Pancreas (tissue), 10 donors: ENCODE measurements around the gene ANKH. TPM values are rescaled to one million over a fixed set of nuclear protein-coding genes. Genes with fewer than 3 reads are reported as not detected.

Experiments
- ATAC-seq, 4 donors: fragments of 200-7000 bp; cut with Tn5 transposase; one replicate each; pipeline versions ENCODE4 v1.8.0 to v1.9.1; 2020; ENCODE audit warnings: mild to moderate bottlenecking in 4 of 4, moderate library complexity in 4 of 4
- DNase-seq, 6 donors: peaks; one replicate each; pipeline ENCODE4 v3.0.0-alpha.2; 2020
- FAIRE-seq: peaks from 2 replicates; lab custom pipeline; 2012; peaks lifted over from hg19 to GRCh38; lab: Jason Lieb, UNC
- H3K27ac ChIP-seq, 4 donors: fragments of 200-600 bp; sonication (generic); 1 replicate in 3 of 4; 2 replicates in 1 of 4; pipeline versions ENCODE4 v1.5.0 to v1.8.0; 2020
- H3K27me3 ChIP-seq, 4 donors: fragments of 200-600 bp; one replicate each; pipeline ENCODE4 v1.8.0; 2021
- H3K36me3 ChIP-seq, 3 donors: fragments of 200-600 bp; sonication (generic) in 1 of 3; one replicate each; pipeline versions ENCODE4 v1.5.0 to v1.8.0; 2020 to 2021
- H3K4me1 ChIP-seq, 3 donors: fragments of 200-600 bp; one replicate each; pipeline ENCODE4 v1.8.0; 2021
- H3K4me3 ChIP-seq, 4 donors: fragments of 200-600 bp; sonication (generic) in 2 of 4; one replicate each; pipeline versions ENCODE4 v1.5.0 to v1.8.0; 2020 to 2021
- H3K9me3 ChIP-seq, 4 donors: fragments of 200-600 bp; one replicate each; pipeline ENCODE4 v1.8.0; 2021
- WGBS, 2 donors: extraction: QIAGEN DNeasy Blood & Tissue Kit; methylation state at CpG; one replicate each; pipeline ENCODE4 v1.1.7; 2013; 5-methylcytosine and 5-hydroxymethylcytosine counted together
- intact Hi-C, 3 donors: fragments of 100-400 bp; cut with DNase I; formaldehyde crosslinking; loops; one replicate each; pipeline versions ENCODE4 v1.11.1 to v1.14.2; 2022
- polyA plus RNA-seq, 2 donors: library from polyadenylated mRNA; stranded (reverse); fragments of 200-250 nt; gene quantifications; one replicate each; pipeline ENCODE4 v1.2.3, GENCODE V29; 2013
- total RNA-seq, 6 donors: library from RNA; stranded (reverse); fragmentation: NEBNext Ultra II Directional in 4 of 6; extraction: Animal tissue kit (Norgen Biotek cat#: 25700) in 4 of 6; gene quantifications; one replicate each; pipeline versions ENCODE4 v1.2.1 to v1.2.4, GENCODE V29; 2021 to 2023
- TF ChIP-seq, protein P1 (sequence below), 4 donors: fragments of 200-600 bp; sonication (generic) in 3 of 4; IDR thresholded peaks; one replicate each; pipeline versions ENCODE4 v1.5.0 to v1.8.0; 2021; ENCODE audit warnings: antibody characterized with exemption in 4 of 4
- donor health status: healthy with polysubstance abuse.
- donor health status: DM: no; HTN: no; CAD: no; lungs with moderate emphysema.
- donor health status: DM: no; HTN: no; CAD: no.
- donor health status: control.
- donor health status: control.
- donor health status: Bipolar disorder and iron deficiency.
- donor health status: DM: yes; HTN: yes; CAD: no.
- donor health status: DM: no; HTN: no; CAD: no.
- donor health status: DM: no; HTN: no; CAD: no.
- donor health status: DM: yes; HTN: yes; CAD: no.

Gene ANKH
- total and polyA plus RNA-seq, 8 donors = 11.8 to 48.6 (median 37.7) TPM

DNA sequence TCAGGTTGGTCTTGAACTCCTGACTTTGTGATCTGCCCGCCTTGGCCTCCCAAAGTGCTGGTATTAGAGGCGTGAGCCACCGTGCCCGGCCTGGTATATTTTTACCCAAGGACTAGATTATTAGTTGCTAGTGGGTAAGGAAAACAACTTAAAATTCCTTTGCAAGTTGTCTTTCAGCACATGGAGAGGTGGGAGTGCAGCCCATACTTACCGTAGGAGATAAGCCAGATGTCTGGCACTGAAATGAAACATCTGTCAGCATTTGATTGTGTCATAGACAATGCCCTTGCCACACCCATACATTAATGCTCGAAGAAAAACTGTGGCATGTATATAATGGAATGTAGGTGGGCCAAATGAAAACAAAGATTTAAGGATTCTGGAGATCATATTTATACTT is 36.6 kb upstream of the ANKH start:
- DNase-seq (no peak), ATAC-seq (no peak), FAIRE-seq (no peak)
- Histone ChIP-seq H3K4me3 (no peak overlapping the region), H3K27ac (no peak overlapping the region), H3K36me3 (no peaks in the 10 kb centered on the region), H3K4me1 (no peaks in the 10 kb centered on the region), H3K9me3 (no peaks in the 10 kb centered on the region), H3K27me3 (no peaks in the 10 kb centered on the region)
- 68 to 73% methylated on average over 6 of the region's 6 CpGs for WGBS, 2 donors
- TF ChIP-seq, protein P1, sequence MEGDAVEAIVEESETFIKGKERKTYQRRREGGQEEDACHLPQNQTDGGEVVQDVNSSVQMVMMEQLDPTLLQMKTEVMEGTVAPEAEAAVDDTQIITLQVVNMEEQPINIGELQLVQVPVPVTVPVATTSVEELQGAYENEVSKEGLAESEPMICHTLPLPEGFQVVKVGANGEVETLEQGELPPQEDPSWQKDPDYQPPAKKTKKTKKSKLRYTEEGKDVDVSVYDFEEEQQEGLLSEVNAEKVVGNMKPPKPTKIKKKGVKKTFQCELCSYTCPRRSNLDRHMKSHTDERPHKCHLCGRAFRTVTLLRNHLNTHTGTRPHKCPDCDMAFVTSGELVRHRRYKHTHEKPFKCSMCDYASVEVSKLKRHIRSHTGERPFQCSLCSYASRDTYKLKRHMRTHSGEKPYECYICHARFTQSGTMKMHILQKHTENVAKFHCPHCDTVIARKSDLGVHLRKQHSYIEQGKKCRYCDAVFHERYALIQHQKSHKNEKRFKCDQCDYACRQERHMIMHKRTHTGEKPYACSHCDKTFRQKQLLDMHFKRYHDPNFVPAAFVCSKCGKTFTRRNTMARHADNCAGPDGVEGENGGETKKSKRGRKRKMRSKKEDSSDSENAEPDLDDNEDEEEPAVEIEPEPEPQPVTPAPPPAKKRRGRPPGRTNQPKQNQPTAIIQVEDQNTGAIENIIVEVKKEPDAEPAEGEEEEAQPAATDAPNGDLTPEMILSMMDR (IDR thresholded peaks at IDR 0.05) = no peak
- intact Hi-C loops = no loop called here

DNA sequence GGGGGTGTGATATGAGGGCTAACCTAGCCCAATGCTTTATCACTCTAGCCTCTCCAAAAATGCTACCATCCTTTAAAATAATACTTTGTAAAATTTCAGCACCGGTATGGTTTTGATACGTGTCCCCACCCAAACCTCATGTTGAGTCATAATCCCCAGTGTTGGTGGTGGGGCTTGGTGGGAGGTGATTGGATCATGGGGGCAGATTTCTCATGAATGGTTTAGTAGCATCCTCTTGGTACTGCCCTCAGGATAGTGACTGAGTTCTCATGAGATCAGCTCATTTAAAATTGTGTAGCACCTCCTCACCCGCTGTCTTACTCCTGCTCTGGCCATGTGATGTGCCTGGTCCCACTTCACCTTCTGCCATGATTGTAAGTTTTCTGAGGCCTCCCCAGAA is 35.0 kb upstream of the ANKH start:
- Histone ChIP-seq H3K27ac (no peak overlapping the region), H3K36me3 (no peaks in the 10 kb centered on the region), H3K4me1 (no peaks in the 10 kb centered on the region), H3K4me3 (no peak overlapping the region), H3K27me3 (no peaks in the 10 kb centered on the region), H3K9me3 (no peaks in the 10 kb centered on the region)
- 89 to 94% methylated on average over 3 of the region's 3 CpGs for WGBS, 2 donors
- intact Hi-C loops = no loop called here
- no peak for ATAC-seq
- DNase-seq = no peak
- TF ChIP-seq, protein P1 (IDR thresholded peaks at IDR 0.05) = no peak
- no peak for FAIRE-seq

DNA sequence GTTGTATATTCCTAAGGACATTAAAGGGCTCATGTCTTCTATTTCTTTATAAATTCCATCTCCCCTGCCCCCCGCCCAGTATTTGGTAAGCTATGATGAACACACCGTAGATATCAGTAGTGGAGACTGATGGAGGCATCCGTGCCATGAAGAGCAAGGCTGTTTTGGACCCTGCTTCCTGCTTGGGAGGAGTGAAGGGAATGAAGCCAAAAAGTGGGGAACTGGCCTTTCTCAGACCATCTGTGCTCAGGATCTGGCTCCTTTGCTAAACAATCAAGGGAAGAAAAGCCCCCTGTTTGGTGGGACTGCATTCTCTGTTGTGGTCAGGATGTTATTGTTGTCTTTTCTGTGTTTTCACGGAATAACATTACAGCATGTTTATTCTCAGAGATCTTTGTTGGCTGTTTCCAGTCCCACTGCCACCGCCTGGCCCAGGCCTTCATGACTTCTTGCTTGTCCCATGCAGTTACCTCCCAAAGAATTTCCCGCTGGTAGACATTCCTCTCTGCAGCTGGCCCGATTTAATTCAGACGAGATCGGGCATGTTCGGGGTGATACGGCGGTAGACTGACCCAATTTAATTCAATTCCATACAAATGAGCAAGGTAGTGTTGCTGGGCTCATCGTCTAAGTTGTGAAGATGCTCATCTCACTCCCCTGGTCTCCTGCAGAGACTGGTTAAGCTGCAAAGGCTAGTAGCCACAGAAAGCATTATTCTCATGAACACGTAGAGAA is 31.4 kb upstream of the ANKH start:
- no peaks in the 10 kb centered on the region for H3K36me3 ChIP-seq
- no peak for ATAC-seq
- WGBS, 2 donors = 80 to 86% methylated on average over 14 of the region's 14 CpGs
- H3K4me1 ChIP-seq = no peaks in the 10 kb centered on the region
- no peak for DNase-seq
- intact Hi-C loops = no loop called here
- FAIRE-seq = no peak
- no peaks in the 10 kb centered on the region for H3K9me3 ChIP-seq
- H3K27me3 ChIP-seq = no peaks in the 10 kb centered on the region
- TF ChIP-seq, protein P1 (IDR thresholded peaks at IDR 0.05) = no peak
- no peak overlapping the region for H3K27ac ChIP-seq
- no peak overlapping the region for H3K4me3 ChIP-seq

DNA sequence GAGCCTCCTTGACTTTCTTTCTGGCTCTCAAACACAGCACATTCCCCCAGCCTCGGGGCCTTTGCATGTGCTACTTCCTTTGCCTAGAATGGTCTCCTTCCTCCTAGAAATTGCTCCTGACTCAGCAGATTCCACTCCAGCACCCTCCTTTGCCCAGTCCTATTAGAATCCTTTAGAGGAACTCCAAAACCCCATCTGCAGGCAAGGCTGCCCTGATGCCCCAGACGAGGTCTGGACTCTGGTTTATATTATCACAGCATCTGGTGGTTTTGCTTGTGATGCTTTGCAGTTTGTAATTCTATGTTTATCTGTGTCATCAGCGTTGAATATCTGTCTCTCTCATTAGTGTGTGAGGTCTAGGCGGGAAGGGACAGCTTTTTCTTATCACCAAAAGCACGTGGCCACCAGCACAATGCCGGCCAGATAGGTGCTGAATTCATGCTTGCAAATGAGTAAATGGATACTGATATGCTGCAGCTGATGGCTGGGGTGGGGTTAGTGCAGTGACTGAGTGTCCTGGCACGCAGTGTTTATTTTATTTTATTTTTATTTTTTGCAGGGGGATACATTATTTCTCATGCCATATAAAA is 30.0 kb upstream of the ANKH start:
- DNase-seq (no peak), ATAC-seq (peak in 2 of 4 donors; percentile 56 to 74), FAIRE-seq (no peak)
- Histone ChIP-seq H3K9me3 (no peaks in the 10 kb centered on the region), H3K4me3 (no peak overlapping the region), H3K27ac (peak overlapping the region in 1 of 4 donors; percentile 33), H3K4me1 (no peaks in the 10 kb centered on the region), H3K36me3 (no peaks in the 10 kb centered on the region), H3K27me3 (no peaks in the 10 kb centered on the region)
- intact Hi-C loops = no loop called here
- TF ChIP-seq, protein P1 (IDR thresholded peaks at IDR 0.05) = no peak
- 34 to 44% methylated on average over 7 of the region's 7 CpGs for whole genome bisulfite sequencing, 2 donors
